Measurements from ENCODE around the gene CPNE9. TPM values are rescaled to one million over a fixed set of nuclear protein-coding genes. Genes with fewer than 3 reads are reported as not detected.
A peak's percentile ranks its signal among the peaks of the same experiment; 100 is the strongest.

CPNE9 gene
- polyA plus RNA-seq, 1 of the 3 experiments (the other 2 are of a cell fraction), result 0.03 TPM

DNA sequence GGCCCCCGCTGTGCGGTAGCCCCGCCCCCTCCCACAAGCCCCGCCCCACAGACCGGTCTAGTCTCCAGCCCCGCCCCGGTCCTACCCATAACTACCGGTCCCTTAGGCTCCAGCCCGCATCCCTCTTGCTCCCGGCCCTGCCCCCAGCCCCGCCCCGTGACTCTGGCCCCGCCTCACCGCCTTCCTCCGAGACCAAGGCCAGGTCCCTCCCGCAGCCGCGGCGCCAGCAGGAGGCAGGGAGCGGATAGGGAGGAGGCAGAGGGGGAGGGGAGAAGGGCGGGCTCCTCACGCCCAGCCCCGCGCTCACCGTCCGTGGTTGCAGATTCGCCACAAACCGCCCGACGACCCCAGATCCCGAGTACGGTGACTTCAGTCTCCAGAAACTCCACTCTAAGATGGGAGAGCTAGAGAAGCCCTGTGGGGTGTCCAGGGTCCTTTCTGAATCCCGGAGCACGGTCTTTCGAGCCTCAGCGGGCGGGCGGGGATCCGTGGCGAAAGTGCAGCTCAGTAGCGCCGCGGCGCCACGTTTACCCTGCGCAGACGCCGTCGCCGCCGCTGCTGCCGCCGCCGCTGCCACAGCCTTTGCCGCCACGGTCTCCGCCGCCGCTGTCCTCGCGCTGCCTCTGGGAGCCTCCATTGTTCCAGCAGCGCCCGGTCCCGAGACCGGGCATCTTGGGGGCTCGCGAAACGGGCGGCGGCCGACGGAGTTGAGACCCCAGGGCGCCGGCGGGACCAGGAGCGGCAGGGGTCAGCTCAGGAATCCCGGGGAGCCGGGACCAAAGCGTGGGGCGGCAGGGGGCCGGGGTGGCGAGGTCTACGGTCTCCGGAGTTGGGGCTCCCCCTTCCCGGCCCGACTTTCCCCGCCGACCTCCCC lies 27.8 kb downstream of the CPNE9 start, which contains the start of gene BRPF1:
TSS of gene BRPF1 (plus strand) at position 530 of the 874 bp plus-strand sequence. CDS start 2,406 bp downstream, outside the sequence.
- Histone ChIP-seq H3K27ac (ENCODE audit: low read depth in 2 of 2, low read length in 1 of 2) (peak within 1 kb of the TSS; percentile 95 to 98), H3K9ac (peak within 1 kb of the TSS; percentile 98), H3K4me3 (ENCODE audit: low read depth in 2 of 2, low read length in 1 of 2) (peak within 1 kb of the TSS; percentile 84 to 91), H4K20me1 (ENCODE audit: insufficient read depth) (peaks cover 25% of the 10 kb centered on the region), H3K9me3 (no peaks in the 10 kb centered on the region), H3K27me3 (ENCODE audit: insufficient read depth) (no peaks in the 10 kb centered on the region), H3F3A (replicated peaks; ENCODE audit: insufficient read depth) (peaks cover 14% of the 10 kb centered on the region), H3K4me2 (peak within 1 kb of the TSS; percentile 100), H2AFZ (ENCODE audit: low read depth) (peak within 1 kb of the TSS; percentile 99), H3K36me3 (replicated peaks in 1 of 2; ENCODE audit: control insufficient read depth in 1 of 2, insufficient read depth in 2 of 2, low read length in 1 of 2) (peaks cover 12 to 19% of the 10 kb centered on the region in 2 experiments), H3K9me2 (no peaks in the 10 kb centered on the region), H3K4me1 (ENCODE audit: control insufficient read depth in 1 of 2, insufficient read depth in 2 of 2, low read depth in 1 of 2, low read length in 1 of 2) (peaks cover 5 to 14% of the 10 kb centered on the region in 2 experiments; a peak in 1 of 4 replicates), H3K79me2 (ENCODE audit: insufficient read depth) (peaks cover 48% of the 10 kb centered on the region)
- ChIA-PET POLR2A (interaction anchor here (1.2 to 4.4 kb wide), 3 partner anchors 14 to 82 kb away, joined by 3 to 22 read pairs (median 4); partner anchors contain the start of genes MTMR14 and OGG1), CTCF (interaction anchor here (0.9 to 2.6 kb wide), 2 partner anchors 18 to 228 kb away, joined by 3 to 10 read pairs; partner anchors contain the start of gene OGG1)
- DNase-seq, result peak; percentile 99
- WGBS (ENCODE audit: low lambda C conversion rate), result 3% methylated on average over 51 of the region's 88 CpGs
- TF ChIP-seq EP300 (IDR thresholded peaks at IDR 0.05; ENCODE audit: borderline replicate concordance in 1 of 2, low read depth in 1 of 2, low read length in 1 of 2) (peak; percentile 83 to 87; a peak in 3 of 4 replicates), MEF2A (IDR thresholded peaks at IDR 0.05; ENCODE audit: borderline replicate concordance, low read depth) (no peak), MXI1 (IDR thresholded peaks at IDR 0.05; ENCODE audit: low read depth, low read length) (no peak; the same call in 1 of the 2 replicates), GATA2 (CRISPR knock-in tag; IDR thresholded peaks at IDR 0.05) (no peak), POLR2AphosphoS5 (IDR thresholded peaks at IDR 0.05; ENCODE audit: low read depth, low read length) (peak; percentile 64), TCF12 (IDR thresholded peaks at IDR 0.05) (no peak), SIN3A (IDR thresholded peaks at IDR 0.05; ENCODE audit: borderline replicate concordance, low read depth, low read length) (peak; percentile 9; the same call in 1 of the 2 replicates), NRF1 (IDR thresholded peaks at IDR 0.05; ENCODE audit: low read depth, low read length) (no peak), TEAD4 (IDR thresholded peaks at IDR 0.05; ENCODE audit: borderline replicate concordance, insufficient read depth) (no peak), RCOR1 (IDR thresholded peaks at IDR 0.05; ENCODE audit: low read length) (no peak), TAF1 (IDR thresholded peaks at IDR 0.05; ENCODE audit: borderline replicate concordance, low read depth, low read length) (peak; percentile 56; the same call in 1 of the 2 replicates), RXRA (IDR thresholded peaks at IDR 0.05; ENCODE audit: borderline replicate concordance, low read depth) (no peak), FOXJ3 (CRISPR knock-in tag; IDR thresholded peaks at IDR 0.05) (no peak), ELF1 (IDR thresholded peaks at IDR 0.05) (no peak), JUND (IDR thresholded peaks at IDR 0.05) (no peak), RAD21 (IDR thresholded peaks at IDR 0.05; ENCODE audit: low read length) (no peak), YY1 (IDR thresholded peaks at IDR 0.05; ENCODE audit: low read depth) (peak; percentile 40; the same call in 1 of the 2 replicates)
- TF ChIP-seq, protein P1, sequence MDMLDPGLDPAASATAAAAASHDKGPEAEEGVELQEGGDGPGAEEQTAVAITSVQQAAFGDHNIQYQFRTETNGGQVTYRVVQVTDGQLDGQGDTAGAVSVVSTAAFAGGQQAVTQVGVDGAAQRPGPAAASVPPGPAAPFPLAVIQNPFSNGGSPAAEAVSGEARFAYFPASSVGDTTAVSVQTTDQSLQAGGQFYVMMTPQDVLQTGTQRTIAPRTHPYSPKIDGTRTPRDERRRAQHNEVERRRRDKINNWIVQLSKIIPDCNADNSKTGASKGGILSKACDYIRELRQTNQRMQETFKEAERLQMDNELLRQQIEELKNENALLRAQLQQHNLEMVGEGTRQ (IDR thresholded peaks at IDR 0.05; ENCODE audit: borderline replicate concordance, low read depth, low read length), result no peak
- TF ChIP-seq, protein P2, sequence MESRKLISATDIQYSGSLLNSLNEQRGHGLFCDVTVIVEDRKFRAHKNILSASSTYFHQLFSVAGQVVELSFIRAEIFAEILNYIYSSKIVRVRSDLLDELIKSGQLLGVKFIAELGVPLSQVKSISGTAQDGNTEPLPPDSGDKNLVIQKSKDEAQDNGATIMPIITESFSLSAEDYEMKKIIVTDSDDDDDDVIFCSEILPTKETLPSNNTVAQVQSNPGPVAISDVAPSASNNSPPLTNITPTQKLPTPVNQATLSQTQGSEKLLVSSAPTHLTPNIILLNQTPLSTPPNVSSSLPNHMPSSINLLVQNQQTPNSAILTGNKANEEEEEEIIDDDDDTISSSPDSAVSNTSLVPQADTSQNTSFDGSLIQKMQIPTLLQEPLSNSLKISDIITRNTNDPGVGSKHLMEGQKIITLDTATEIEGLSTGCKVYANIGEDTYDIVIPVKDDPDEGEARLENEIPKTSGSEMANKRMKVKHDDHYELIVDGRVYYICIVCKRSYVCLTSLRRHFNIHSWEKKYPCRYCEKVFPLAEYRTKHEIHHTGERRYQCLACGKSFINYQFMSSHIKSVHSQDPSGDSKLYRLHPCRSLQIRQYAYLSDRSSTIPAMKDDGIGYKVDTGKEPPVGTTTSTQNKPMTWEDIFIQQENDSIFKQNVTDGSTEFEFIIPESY (IDR thresholded peaks at IDR 0.05; ENCODE audit: borderline replicate concordance, low read depth), result no peak
- TF ChIP-seq, protein P3, sequence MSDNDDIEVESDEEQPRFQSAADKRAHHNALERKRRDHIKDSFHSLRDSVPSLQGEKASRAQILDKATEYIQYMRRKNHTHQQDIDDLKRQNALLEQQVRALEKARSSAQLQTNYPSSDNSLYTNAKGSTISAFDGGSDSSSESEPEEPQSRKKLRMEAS (IDR thresholded peaks at IDR 0.05; ENCODE audit: low read depth), result peak; percentile 84
- TF ChIP-seq, protein P4, sequence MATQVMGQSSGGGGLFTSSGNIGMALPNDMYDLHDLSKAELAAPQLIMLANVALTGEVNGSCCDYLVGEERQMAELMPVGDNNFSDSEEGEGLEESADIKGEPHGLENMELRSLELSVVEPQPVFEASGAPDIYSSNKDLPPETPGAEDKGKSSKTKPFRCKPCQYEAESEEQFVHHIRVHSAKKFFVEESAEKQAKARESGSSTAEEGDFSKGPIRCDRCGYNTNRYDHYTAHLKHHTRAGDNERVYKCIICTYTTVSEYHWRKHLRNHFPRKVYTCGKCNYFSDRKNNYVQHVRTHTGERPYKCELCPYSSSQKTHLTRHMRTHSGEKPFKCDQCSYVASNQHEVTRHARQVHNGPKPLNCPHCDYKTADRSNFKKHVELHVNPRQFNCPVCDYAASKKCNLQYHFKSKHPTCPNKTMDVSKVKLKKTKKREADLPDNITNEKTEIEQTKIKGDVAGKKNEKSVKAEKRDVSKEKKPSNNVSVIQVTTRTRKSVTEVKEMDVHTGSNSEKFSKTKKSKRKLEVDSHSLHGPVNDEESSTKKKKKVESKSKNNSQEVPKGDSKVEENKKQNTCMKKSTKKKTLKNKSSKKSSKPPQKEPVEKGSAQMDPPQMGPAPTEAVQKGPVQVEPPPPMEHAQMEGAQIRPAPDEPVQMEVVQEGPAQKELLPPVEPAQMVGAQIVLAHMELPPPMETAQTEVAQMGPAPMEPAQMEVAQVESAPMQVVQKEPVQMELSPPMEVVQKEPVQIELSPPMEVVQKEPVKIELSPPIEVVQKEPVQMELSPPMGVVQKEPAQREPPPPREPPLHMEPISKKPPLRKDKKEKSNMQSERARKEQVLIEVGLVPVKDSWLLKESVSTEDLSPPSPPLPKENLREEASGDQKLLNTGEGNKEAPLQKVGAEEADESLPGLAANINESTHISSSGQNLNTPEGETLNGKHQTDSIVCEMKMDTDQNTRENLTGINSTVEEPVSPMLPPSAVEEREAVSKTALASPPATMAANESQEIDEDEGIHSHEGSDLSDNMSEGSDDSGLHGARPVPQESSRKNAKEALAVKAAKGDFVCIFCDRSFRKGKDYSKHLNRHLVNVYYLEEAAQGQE (IDR thresholded peaks at IDR 0.05; ENCODE audit: low read depth, low read length), result no peak
- TF ChIP-seq, protein P5, sequence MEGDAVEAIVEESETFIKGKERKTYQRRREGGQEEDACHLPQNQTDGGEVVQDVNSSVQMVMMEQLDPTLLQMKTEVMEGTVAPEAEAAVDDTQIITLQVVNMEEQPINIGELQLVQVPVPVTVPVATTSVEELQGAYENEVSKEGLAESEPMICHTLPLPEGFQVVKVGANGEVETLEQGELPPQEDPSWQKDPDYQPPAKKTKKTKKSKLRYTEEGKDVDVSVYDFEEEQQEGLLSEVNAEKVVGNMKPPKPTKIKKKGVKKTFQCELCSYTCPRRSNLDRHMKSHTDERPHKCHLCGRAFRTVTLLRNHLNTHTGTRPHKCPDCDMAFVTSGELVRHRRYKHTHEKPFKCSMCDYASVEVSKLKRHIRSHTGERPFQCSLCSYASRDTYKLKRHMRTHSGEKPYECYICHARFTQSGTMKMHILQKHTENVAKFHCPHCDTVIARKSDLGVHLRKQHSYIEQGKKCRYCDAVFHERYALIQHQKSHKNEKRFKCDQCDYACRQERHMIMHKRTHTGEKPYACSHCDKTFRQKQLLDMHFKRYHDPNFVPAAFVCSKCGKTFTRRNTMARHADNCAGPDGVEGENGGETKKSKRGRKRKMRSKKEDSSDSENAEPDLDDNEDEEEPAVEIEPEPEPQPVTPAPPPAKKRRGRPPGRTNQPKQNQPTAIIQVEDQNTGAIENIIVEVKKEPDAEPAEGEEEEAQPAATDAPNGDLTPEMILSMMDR (IDR thresholded peaks at IDR 0.05), result no peak
- TF ChIP-seq, protein P6, sequence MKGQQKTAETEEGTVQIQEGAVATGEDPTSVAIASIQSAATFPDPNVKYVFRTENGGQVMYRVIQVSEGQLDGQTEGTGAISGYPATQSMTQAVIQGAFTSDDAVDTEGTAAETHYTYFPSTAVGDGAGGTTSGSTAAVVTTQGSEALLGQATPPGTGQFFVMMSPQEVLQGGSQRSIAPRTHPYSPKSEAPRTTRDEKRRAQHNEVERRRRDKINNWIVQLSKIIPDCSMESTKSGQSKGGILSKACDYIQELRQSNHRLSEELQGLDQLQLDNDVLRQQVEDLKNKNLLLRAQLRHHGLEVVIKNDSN (IDR thresholded peaks at IDR 0.05; ENCODE audit: borderline replicate concordance, low read depth), result no peak
